PC-9 (cell line): ENCODE results near the gene RCN1. TPM values are rescaled to one million over a fixed set of nuclear protein-coding genes. Genes with fewer than 3 reads are reported as not detected.

ENCODE experiments used
- BruUV-seq: library from RNA; stranded (reverse); fragments of 400-500 nt; replicated peaks from 2 replicates; lab custom pipeline; 2021; lab: Mats Ljungman, UMichigan
- CTCF ChIA-PET: fragments of 300-600 bp; sonication (Branson Sonifier 250); formaldehyde crosslinking; loops from one replicate; lab custom pipeline; 2022; ENCODE audit warnings: antibody characterized with exemption; lab: Charles Lee
- POLR2A ChIA-PET: fragments of 300-600 bp; sonication (Branson Sonifier 250); formaldehyde crosslinking; loops from one replicate; lab custom pipeline; 2022; ENCODE audit warnings: antibody characterized with exemption; ENCODE audit not compliant: unreplicated experiment; lab: Charles Lee
- DNase-seq, 2 experiments: peaks; one replicate each; pipeline versions ENCODE4 v3.0.0 to v3.0.0-alpha.2; 2015 to 2022; ENCODE audit warnings: mixed read lengths in 1 of 2
- H2AFZ ChIP-seq: fragments of 200-600 bp; sonication (generic); 2 replicates; pipeline ENCODE4 v1.8.1; 2017; ENCODE audit warnings: antibody characterized with exemption
- H3F3A ChIP-seq: fragments of 200-600 bp; sonication (generic); 2 replicates; pipeline ENCODE4 v1.8.1; 2017; ENCODE audit warnings: antibody characterized with exemption, mild to moderate bottlenecking, low read depth; ENCODE audit not compliant: insufficient read depth
- H3K27ac ChIP-seq: fragments of 200-600 bp; sonication (generic); 2 replicates; pipeline ENCODE4 v1.6.1; 2016; ENCODE audit warnings: mixed run types
- H3K27me3 ChIP-seq: fragments of 200-600 bp; sonication (generic); 2 replicates; pipeline ENCODE4 v1.6.1; 2016; ENCODE audit warnings: low read depth, mixed run types; ENCODE audit not compliant: insufficient read depth
- H3K36me3 ChIP-seq: fragments of 200-600 bp; sonication (generic); 2 replicates; pipeline ENCODE4 v1.6.1; 2016; ENCODE audit warnings: low read depth, mixed run types
- H3K4me1 ChIP-seq: fragments of 200-600 bp; sonication (generic); replicated peaks from 2 replicates; pipeline ENCODE4 v1.6.1; 2016; ENCODE audit warnings: mixed run types; ENCODE audit not compliant: insufficient read depth
- H3K4me2 ChIP-seq: fragments of 200-600 bp; sonication (generic); 2 replicates; pipeline ENCODE4 v1.6.1; 2017; ENCODE audit warnings: mixed run types
- H3K4me3 ChIP-seq: fragments of 200-600 bp; sonication (generic); 2 replicates; pipeline ENCODE4 v1.6.1; 2016; ENCODE audit warnings: mixed run types
- H3K79me2 ChIP-seq: fragments of 200-600 bp; sonication (generic); 2 replicates; pipeline ENCODE4 v1.6.1; 2017; ENCODE audit warnings: low read depth, mixed run types
- H3K9me2 ChIP-seq: fragments of 200-600 bp; sonication (generic); 2 replicates; pipeline ENCODE4 v1.8.1; 2017; ENCODE audit warnings: mild to moderate bottlenecking; ENCODE audit not compliant: insufficient read depth
- H3K9me3 ChIP-seq: fragments of 200-600 bp; sonication (generic); 2 replicates; pipeline ENCODE4 v1.8.1; 2016; ENCODE audit warnings: low read depth; ENCODE audit not compliant: insufficient read depth
- H4K20me1 ChIP-seq: fragments of 200-600 bp; sonication (generic); 2 replicates; pipeline ENCODE4 v1.8.1; 2017; ENCODE audit not compliant: insufficient read depth
- CTCF ChIP-seq: fragments of 200-600 bp; sonication (generic); conservative IDR thresholded peaks from 2 replicates; pipeline ENCODE4 v1.6.1; 2017; ENCODE audit warnings: mixed run types, antibody characterized with exemption, mild to moderate bottlenecking, moderate library complexity
- EZH2 ChIP-seq: fragments of 200-600 bp; sonication (generic); IDR thresholded peaks from 2 replicates; pipeline ENCODE4 v1.8.0; 2017; ENCODE audit warnings: antibody characterized with exemption, low read depth
- intact Hi-C: fragments of 100-400 bp; cut with micrococcal nuclease; formaldehyde crosslinking; loops from one replicate; pipeline ENCODE4 v1.10.0; 2022; ENCODE audit not compliant: unreplicated experiment
- total RNA-seq: library from RNA; stranded (reverse); gene quantifications from 2 replicates; pipeline ENCODE4 v1.2.3, GENCODE V29; 2021

The RCN1 gene
- total RNA-seq, 1 experiment from 2014 or later = 206 TPM

GRCh38 chr11:32143378-32143777 is 52.5 kb downstream of the RCN1 start:
- TF ChIP-seq CTCF = no peak
- TF ChIP-seq EZH2 = no peak
- H4K20me1 ChIP-seq = no peaks in the 10 kb centered on the region
- H2AFZ ChIP-seq = no peak overlapping the region
- H3K4me1 ChIP-seq = no peaks in the 10 kb centered on the region
- intact Hi-C loops = no loop called here
- H3F3A ChIP-seq = no peaks in the 10 kb centered on the region
- no peak overlapping the region for H3K4me2 ChIP-seq
- POLR2A ChIA-PET = interaction anchor here (0.6 kb wide), 1 partner anchor 774 kb away, joined by 5 read pairs; the partner anchor contains the start of genes DCDC1 and DNAJC24
- no peaks in the 10 kb centered on the region for H3K9me3 ChIP-seq
- CTCF ChIA-PET = no interaction called here
- no peaks in the 10 kb centered on the region for H3K27me3 ChIP-seq
- H3K9me2 ChIP-seq = no peaks in the 10 kb centered on the region
- H3K36me3 ChIP-seq = no peaks in the 10 kb centered on the region
- no TSS peak for BruUV-seq
- H3K79me2 ChIP-seq = no peaks in the 10 kb centered on the region
- H3K27ac ChIP-seq = no peak overlapping the region
- no peak for DNase-seq
- H3K4me3 ChIP-seq = no peak overlapping the region

GRCh38 chr11:32145282-32145681 is 54.4 kb downstream of the RCN1 start:
- H4K20me1 ChIP-seq = no peaks in the 10 kb centered on the region
- H2AFZ ChIP-seq = no peak overlapping the region
- intact Hi-C loops = no loop called here
- H3K4me3 ChIP-seq = no peak overlapping the region
- DNase-seq = no peak
- H3K79me2 ChIP-seq = no peaks in the 10 kb centered on the region
- H3K27me3 ChIP-seq = no peaks in the 10 kb centered on the region
- no peak overlapping the region for H3K27ac ChIP-seq
- H3F3A ChIP-seq = no peaks in the 10 kb centered on the region
- POLR2A ChIA-PET = no interaction called here
- CTCF ChIA-PET = no interaction called here
- H3K4me1 ChIP-seq = no peaks in the 10 kb centered on the region
- no peaks in the 10 kb centered on the region for H3K9me3 ChIP-seq
- no peaks in the 10 kb centered on the region for H3K36me3 ChIP-seq
- no TSS peak for BruUV-seq
- no peak overlapping the region for H3K4me2 ChIP-seq
- no peaks in the 10 kb centered on the region for H3K9me2 ChIP-seq
- TF ChIP-seq EZH2 (no peak), CTCF (no peak)

- Histone ChIP-seq H3K36me3 (no peaks in the 10 kb centered on the region), H3K4me1 (no peaks in the 10 kb centered on the region), H3K9me3 (0 out of 2 replicates have a peak, but pooled peaks cover 2% of the 10 kb centered on the region), H3K27ac (no peak overlapping the region), H4K20me1 (no peaks in the 10 kb centered on the region), H3K9me2 (no peaks in the 10 kb centered on the region), H3K79me2 (no peaks in the 10 kb centered on the region), H3K27me3 (no peaks in the 10 kb centered on the region), H3K4me2 (no peak overlapping the region), H3K4me3 (no peak overlapping the region), H3F3A (no peaks in the 10 kb centered on the region), H2AFZ (no peak overlapping the region)
- no TSS peak for BruUV-seq
- TF ChIP-seq EZH2 (no peak), CTCF (no peak)
- CTCF ChIA-PET = no interaction called here
- POLR2A ChIA-PET = no interaction called here
- peak in 1 of 2 experiments; percentile 38 for DNase-seq
- intact Hi-C loops = no loop called here
Measured at GRCh38 chr11:32148895-32149294, 58.0 kb downstream of the RCN1 start.
